Heart left ventricle (tissue), 13 donors: ENCODE measurements around the gene MTG1.

ENCODE experiments used
- CTCF ChIP-seq, 12 donors: fragments of 200-600 bp; sonication (generic) in 4 of 12; IDR thresholded peaks; one replicate each; pipeline versions ENCODE4 v1.5.0 to v1.8.0; 2018 to 2022; ENCODE audit warnings: antibody characterized with exemption in 12 of 12, mild to moderate bottlenecking in 5 of 12
- POLR2A ChIP-seq, 2 donors: fragments of 450-650 bp; IDR thresholded peaks; one replicate each; pipeline ENCODE4 v1.6.1; 2017; ENCODE audit warnings: antibody characterized with exemption in 2 of 2, mild to moderate bottlenecking in 2 of 2, moderate library complexity in 2 of 2
- donor health status: ischemic (EF 13 %, LVEDD 7.1; RV severe dilation, severe dysfunction).
- donor health status: DM: no; HTN: yes; CAD: no.
- donor health status: DM: no; HTN: no; CAD: no.
- donor health status: ischemic (EF 25% LVEDD 6.9; RV normal size, moderate dysfunction).
- donor health status: ischemic (EF 25% LVEDD 5.7; RV mildly dilated, moderate dysfunction).
- donor health status: ischemic (EF 35%, LVEDD 5.7; RV mildly dilated, moderate dysfunction).
- donor health status: nonischemic (EF 11% LVEDD 7.7; RV severe dilation, severe dysfunction).
- donor health status: DM: yes; HTN: yes; CAD: no.
- donor health status: PGD.
- donor health status: ischemic (EF 29% LVEDD 5.4; RV normal size, mild dysfunction).
- donor health status: nonischemic (EF 23%, LVEDD 6.1; RV moderate dilation, normal function).

DNA sequence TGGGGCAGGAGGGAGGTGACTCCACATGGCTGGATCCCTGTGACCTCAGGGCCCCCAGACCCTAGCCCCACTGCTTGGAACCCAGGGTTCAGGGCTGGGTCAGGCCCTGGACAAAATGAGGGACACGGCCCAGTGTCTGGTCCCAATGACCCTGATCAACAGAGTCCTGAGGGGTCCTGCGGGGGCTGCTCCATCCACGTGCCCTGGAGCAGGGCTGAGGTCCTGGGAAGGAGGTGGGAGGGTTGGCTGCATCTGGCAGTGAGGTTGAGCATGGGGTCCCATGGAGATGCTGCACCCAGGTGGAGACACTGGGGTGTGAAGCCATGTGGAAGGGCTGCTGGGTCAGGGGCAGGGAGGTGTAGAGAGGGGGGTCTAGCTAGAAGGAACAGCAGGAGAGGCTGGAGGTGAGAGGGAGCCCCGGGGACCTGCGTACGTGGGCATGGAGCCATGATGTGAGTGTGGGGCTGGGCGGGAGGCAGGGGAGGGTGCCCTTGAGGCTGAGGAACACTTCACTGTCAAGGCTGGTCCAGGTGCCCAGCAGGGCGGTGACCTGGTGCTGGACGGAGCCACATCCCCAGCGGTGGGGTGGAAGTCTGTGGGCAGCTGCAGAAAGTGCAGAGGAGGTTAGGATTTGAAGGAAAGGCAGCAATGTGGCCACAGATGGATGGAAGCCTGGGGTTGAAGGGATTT, 60.4 kb downstream of the MTG1 start:
- TF ChIP-seq CTCF (IDR thresholded peaks at IDR 0.05) (no peak), POLR2A (IDR thresholded peaks at IDR 0.05) (no peak)
